Glutamatergic neuron (in vitro differentiated cells): ENCODE results near the gene WDR41. TPM values are rescaled to one million over a fixed set of nuclear protein-coding genes. Genes with fewer than 3 reads are reported as not detected.
"Not testable (repeated sequence)": the region's sequence is repeated elsewhere in the genome, so short reads cannot be mapped to it uniquely, and the experiment has no call there.

ENCODE experiments used
- DNase-seq: peaks from one replicate; pipeline ENCODE4 v3.0.0; 2022
- H3K27ac Mint-ChIP-seq: one replicate; pipeline ENCODE4 v1.8.0; 2020; ENCODE audit warnings: mild to moderate bottlenecking, mixed read lengths, inconsistent platforms; ENCODE audit not compliant: unreplicated experiment
- H3K27me3 Mint-ChIP-seq: one replicate; pipeline ENCODE4 v1.8.0; 2020; ENCODE audit warnings: mild to moderate bottlenecking, moderate library complexity, mixed read lengths, inconsistent platforms; ENCODE audit not compliant: unreplicated experiment
- H3K36me3 Mint-ChIP-seq: one replicate; pipeline ENCODE4 v1.8.0; 2020; ENCODE audit warnings: mild to moderate bottlenecking, mixed read lengths, inconsistent platforms; ENCODE audit not compliant: unreplicated experiment
- H3K4me1 Mint-ChIP-seq: one replicate; pipeline ENCODE4 v1.8.0; 2020; ENCODE audit warnings: mild to moderate bottlenecking, low read depth, mixed read lengths, inconsistent platforms; ENCODE audit not compliant: unreplicated experiment
- H3K4me3 Mint-ChIP-seq: one replicate; pipeline ENCODE4 v1.8.0; 2020; ENCODE audit warnings: mild to moderate bottlenecking, mixed read lengths, inconsistent platforms; ENCODE audit not compliant: unreplicated experiment
- H3K9me3 Mint-ChIP-seq: one replicate; pipeline ENCODE4 v1.8.0; 2020; ENCODE audit warnings: mild to moderate bottlenecking, moderate library complexity, mixed read lengths, inconsistent platforms; ENCODE audit not compliant: unreplicated experiment
- CTCF ChIP-seq: fragments of 200-600 bp; sonication (generic); IDR thresholded peaks from one replicate; pipeline ENCODE4 v1.5.0; 2021; ENCODE audit not compliant: partially characterized antibody, unreplicated experiment
- total RNA-seq: library from RNA; stranded (reverse); fragmentation: NEBNext Ultra II Directional; extraction: Animal tissue kit (Norgen Biotek cat#: 25700); gene quantifications from one replicate; pipeline ENCODE4 v1.2.1, GENCODE V29; 2021; ENCODE audit not compliant: unreplicated experiment

The WDR41 gene
- total RNA-seq, 1 donor from 2014 or later = 49.3 TPM

- H3K4me3 Mint-ChIP-seq = no peak overlapping the region
- H3K9me3 Mint-ChIP-seq = peaks cover 4% of the 10 kb centered on the region
- peaks cover 1% of the 10 kb centered on the region for H3K27me3 Mint-ChIP-seq
- peaks cover 9% of the 10 kb centered on the region for H3K4me1 Mint-ChIP-seq
- H3K27ac Mint-ChIP-seq = no peak overlapping the region
- DNase-seq = no peak
- no peaks in the 10 kb centered on the region for H3K36me3 Mint-ChIP-seq
- TF ChIP-seq CTCF = no peak
Observed at GRCh38 chr5:77486344-77486962, 5.7 kb downstream of the WDR41 start.

- DNase-seq = no peak
- Mint-ChIP-seq H3K4me1 (no peaks in the 10 kb centered on the region), H3K9me3 (peaks cover 1% of the 10 kb centered on the region), H3K27ac (no peak overlapping the region), H3K36me3 (no peaks in the 10 kb centered on the region), H3K4me3 (no peak overlapping the region), H3K27me3 (no peaks in the 10 kb centered on the region)
- no peak for TF ChIP-seq CTCF
Observed at GRCh38 chr5:77483682-77484081, 8.4 kb downstream of the WDR41 start.

GRCh38 chr5:77475041-77475440, 17.1 kb downstream of the WDR41 start:
- H3K36me3 Mint-ChIP-seq = peaks cover 11% of the 10 kb centered on the region
- H3K27me3 Mint-ChIP-seq, H3K27ac Mint-ChIP-seq, H3K9me3 Mint-ChIP-seq, H3K4me1 Mint-ChIP-seq, H3K4me3 Mint-ChIP-seq, DNase-seq: not testable (repeated sequence)

GRCh38 chr5:77468875-77469274, 23.2 kb downstream of the WDR41 start:
- not testable (repeated sequence) for H3K27ac Mint-ChIP-seq, H3K4me3 Mint-ChIP-seq, H3K27me3 Mint-ChIP-seq, H3K4me1 Mint-ChIP-seq, H3K9me3 Mint-ChIP-seq, DNase-seq
- H3K36me3 Mint-ChIP-seq = peaks cover 15% of the 10 kb centered on the region

- no peaks in the 10 kb centered on the region for H3K27me3 Mint-ChIP-seq
- H3K36me3 Mint-ChIP-seq = no peaks in the 10 kb centered on the region
- H3K4me1 Mint-ChIP-seq = no peaks in the 10 kb centered on the region
- no peak for DNase-seq
- no peaks in the 10 kb centered on the region for H3K9me3 Mint-ChIP-seq
- no peak for TF ChIP-seq CTCF
- no peak overlapping the region for H3K4me3 Mint-ChIP-seq
- H3K27ac Mint-ChIP-seq = no peak overlapping the region
Observed at GRCh38 chr5:77463905-77464304, 28.2 kb downstream of the WDR41 start.

GRCh38 chr5:77461287-77461686, 30.8 kb downstream of the WDR41 start:
- DNase-seq = no peak
- Mint-ChIP-seq H3K4me1 (no peaks in the 10 kb centered on the region), H3K9me3 (no peaks in the 10 kb centered on the region), H3K36me3 (no peaks in the 10 kb centered on the region), H3K4me3 (no peak overlapping the region), H3K27me3 (no peaks in the 10 kb centered on the region), H3K27ac (no peak overlapping the region)
- TF ChIP-seq CTCF = no peak
